SW480 (cell line): ENCODE data around the gene GDPD4.
A peak's percentile ranks its signal among the peaks of the same experiment; 100 is the strongest.

Experiments
- DNase-seq: peaks from one replicate; pipeline ENCODE4 v3.0.0-alpha.2; 2016; ENCODE audit warnings: low spot score

Gene GDPD4

DNA sequence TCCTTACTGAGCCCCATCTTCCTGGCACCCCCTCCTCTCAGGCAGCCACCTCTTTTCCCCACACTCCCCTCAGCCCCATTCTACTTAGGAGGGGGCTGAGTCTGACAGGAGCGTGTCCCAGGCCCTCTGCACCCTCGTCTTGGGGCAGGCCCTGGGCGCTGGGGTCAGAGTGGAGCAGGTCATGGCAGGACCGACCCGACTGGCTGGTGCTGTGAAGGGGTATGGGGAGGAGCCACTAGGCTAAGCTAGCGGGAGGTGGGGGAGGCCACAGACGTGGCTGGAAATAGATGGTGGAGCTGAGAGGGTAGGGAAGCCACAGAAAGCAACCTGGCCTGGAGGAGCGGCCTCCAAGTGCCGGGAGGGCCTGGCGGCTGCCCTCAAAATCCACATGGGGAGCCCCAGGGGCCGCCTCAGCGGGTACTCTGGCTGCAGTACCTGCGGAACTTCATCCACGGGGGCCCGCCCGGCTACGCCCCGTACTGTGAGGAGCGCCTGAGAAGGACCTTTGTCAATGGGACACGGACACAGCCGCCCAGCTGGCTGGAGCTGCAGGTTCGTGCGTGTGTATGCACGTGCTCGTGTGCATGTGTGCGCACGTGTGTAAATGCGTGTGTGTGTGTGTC, 111.8 kb downstream of the GDPD4 start:
- no peak for DNase-seq

DNA sequence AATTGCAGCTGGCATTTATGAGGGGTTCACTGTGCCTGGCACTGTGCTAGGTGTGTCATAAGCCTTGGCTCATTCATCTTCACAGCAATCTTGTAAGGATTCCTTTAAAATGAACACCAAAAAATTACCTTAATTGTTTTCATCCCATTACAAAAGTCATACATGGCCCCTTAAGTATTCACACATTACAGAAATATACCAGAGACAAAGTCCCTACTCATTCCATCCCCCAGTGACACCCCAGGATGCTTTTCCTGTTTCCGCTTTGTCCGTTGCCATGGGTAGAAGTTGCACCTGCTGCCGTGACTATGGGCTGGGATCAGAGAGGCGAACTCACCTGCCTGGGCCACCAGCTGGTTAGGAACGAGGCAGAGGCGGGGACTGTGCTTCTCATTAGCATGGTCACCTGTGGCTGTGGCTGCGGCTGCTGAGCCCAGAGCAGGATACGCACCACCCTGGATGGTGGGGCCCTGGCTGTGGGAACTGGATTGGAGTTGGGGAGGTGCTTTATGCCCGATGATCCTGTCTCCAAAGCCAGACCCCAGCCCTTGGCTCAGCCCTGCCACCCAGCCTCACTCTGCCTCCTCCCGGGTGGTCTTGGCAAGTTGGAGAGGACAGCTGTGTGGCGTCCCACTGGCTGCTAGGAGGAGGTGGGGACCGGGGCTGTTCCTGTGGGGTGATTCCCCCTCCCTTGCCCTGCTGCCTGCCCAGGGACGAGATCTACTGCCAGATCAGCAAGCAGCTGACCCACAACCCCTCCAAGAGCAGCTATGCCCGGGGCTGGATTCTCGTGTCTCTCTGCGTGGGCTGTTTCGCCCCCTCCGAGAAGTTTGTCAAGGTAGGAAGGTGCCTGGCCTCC, 112.6 kb downstream of the GDPD4 start:
- DNase-seq, result peak; percentile 58

DNA sequence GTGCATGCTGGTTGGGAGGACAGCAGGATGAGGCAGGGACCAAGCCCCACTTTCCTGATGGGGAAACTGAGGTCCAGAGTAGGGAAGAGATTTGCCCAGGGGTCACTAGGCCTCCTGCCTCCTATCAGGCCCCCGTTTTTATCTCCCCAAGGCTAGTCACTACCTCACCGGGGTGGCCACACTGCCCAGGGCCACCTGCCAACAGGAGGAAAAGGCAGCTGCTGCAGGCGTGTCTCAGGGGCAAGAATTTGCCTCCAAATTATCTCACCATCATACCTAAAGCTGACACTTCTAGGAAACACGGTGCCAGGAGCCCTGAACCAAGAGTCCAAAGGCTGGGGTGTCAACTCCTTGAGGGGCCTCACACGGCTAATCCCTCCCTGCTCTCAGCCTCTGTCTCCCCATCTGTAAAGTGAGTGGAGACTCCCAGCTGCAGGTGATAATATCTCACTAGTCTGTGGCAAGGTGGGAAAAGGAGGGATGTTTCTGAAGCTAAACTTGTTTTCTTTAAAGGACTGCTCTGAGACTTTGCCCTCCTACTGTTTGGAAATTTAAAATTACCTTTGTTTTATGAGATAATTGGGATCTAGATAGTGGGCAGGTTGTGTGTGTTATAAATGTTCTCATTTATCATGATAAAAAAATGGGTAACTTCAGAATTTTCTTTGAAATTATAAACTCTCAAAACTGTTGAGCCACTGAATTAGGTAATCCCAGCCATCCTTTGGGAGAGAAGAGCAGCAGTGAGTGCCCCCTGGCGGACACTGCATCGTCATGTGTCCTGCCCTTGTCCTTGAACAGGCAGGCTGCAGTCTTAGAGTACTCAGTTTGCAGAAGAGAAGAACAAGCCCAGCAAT, 113.5 kb downstream of the GDPD4 start:
- DNase-seq, result peak; percentile 76

DNA sequence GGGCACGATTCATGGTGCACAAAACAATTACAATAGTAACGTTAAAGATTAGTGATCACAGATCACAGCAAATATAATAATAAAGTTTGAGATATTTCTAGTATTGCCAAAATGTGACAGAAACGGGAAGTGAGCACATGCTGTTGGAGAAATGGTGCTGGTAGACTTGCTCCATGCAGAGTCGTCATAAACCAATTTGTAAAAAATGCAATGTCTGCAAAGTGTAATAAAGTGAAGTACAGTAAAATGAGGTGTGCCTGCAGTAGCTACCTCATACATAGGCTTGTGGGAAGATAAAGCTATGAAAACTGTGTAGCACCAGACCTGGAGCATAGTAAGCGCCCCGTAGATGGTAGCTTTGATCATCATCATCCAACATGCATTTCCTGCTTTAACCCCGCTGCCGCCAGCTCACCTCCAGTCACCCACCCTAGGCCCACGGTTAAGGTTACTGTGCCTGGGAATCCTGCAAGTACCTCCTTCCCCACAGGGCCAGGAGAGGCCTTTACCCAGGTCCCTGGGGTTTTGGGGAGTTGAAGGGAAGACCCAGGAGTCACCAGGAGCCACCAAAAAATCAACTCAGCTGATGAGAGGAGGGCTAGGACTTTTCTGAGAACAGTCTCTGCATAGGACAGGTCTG, 114.3 kb downstream of the GDPD4 start:
- DNase-seq, result no peak

DNA sequence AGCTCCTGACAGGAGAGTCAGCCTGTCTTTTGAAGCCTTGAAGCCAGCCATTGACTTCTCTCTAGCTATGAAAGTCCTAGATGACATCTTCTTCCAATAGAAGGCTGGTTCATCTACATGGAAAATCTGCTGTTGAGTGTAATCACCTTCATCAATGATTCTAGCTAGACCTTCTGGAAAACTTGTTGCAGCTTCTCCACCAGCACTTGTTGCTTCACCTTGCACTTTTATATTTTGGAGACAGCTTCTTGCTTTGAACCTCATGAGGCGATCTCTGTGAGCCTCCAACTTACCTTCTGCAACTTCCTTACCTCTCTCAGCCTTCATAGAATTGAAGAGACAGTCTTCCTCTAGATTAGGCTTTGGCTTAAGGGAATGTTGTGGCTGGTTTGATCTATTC, 115.2 kb downstream of the GDPD4 start:
- no peak for DNase-seq

DNA sequence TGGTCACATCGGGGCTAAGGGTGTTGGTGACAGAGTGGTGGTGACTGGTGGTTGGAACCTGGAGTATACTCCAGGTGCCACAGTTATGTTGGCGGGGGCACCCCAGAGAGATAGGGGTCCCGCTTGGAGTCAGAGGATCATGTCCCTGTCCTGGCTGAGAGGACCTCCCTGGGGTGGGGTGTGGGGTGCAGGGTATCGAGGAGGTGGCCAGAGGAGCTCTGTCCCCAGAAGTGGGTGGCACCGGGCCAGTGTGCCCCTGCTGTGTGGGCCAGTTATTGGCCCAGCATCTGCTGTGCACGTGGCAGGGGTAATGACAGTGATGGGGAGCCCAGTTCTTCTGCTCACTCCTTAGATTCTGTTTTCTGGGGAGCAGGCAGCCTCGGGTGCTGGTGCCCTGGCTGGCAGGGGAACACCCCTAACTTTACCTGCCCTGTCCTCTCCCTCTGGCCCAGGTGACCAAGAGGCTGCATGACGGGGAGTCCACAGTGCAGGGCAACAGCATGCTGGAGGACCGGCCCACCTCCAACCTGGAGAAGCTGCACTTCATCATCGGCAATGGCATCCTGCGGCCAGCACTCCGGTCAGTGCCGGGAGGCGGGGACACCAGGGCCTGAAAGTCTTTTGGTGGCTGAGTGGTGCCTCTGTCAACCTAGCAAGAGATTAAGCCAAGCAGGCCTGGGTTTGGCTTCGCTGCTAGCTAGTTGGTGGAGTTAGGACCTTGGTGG, 117.2 kb downstream of the GDPD4 start:
- DNase-seq, result no peak

DNA sequence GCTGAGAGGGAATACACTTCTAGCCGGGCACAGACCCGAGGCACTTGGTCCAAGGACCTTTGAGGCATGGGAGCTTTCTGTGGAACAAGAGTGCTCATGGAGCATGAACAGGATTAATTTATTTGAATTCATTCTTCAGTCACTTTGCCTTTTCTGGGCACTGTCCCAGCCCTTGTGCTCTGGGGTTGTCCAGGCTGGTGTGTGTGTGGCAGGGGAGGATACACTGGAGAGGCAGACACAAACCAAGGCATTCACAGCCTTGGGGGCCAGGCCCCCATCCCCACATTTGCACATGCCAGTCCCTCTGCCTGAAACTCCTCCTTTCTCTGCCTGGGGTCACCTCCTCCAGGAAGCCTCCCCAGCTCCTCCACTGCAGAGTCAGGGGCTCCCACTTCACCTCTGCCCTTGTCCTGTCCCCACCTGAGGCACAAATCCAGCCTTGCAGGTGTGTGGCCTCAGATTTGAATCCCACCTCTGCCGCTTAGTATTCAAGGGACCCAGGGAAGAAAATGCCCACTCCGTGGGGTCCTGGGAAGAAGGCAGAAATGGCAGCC, 118.0 kb downstream of the GDPD4 start:
- no peak for DNase-seq

DNA sequence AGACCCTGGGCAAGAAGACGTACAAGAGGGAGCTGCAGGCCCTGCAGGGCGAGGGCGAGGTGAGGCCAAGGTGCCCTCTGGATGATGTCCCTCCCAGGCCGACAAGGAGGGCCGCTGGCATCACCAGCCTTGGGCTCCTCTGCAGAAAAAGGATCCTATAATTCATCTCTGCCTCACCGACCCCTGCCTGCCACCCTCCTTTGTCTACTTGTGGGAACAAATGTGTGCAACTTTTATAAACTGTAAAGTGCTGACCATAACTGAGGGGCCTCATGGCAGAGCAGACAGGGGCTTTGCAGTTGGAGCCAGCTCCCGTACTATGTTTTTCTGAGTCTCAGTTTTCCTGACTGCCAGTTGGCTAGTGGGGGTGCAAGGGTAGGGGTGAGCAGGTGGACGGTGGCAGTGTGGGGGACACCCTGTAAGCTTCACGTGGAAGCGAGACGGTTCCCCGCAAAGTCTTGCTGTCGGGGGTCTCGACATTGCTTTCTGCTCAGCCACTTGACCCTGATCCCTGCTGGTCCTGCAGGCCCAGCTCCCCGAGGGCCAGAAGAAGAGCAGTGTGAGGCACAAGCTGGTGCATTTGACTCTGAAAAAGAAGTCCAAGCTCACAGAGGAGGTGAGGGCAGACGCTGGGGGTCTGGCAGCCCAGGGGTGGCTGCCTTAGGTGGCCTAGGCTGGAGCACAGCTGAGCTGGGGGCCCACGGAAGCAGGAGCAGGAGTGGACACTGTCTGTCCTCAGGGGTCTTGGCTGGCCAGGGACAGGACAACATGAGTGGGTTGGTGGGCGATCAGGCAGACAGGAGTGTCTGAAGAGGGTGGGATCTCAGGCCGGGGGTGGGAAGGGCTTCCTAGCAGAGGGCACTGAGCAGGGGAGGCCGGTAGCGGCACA, 118.7 kb downstream of the GDPD4 start:
- no peak for DNase-seq

DNA sequence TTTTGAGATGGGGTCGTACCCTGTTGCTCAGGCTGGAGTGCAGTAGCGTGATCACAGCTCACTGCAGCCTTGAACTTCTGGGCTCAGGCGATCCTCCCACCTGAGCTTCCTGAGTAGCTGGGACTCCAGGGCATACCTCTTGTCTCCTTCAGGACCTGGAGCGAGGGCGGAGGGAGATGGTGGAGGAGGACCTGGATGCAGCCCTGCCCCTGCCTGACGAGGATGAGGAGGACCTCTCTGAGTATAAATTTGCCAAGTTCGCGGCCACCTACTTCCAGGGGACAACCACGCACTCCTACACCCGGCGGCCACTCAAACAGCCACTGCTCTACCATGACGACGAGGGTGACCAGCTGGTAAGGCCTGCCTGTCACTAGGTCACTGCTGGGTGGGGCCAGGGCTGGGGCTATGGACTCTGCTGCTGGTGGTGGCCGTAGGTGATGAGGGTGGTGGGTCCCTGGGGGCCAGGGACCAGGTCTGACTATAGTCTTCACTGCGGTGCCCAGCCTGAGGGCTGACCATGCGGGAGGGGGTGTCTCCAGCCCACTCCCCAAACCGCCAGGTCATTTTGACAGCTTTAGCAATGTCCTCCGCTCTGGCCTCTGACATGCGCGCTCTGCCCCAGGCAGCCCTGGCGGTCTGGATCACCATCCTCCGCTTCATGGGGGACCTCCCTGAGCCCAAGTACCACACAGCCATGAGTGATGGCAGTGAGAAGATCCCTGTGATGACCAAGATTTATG, 119.5 kb downstream of the GDPD4 start:
- DNase-seq, result no peak

DNA sequence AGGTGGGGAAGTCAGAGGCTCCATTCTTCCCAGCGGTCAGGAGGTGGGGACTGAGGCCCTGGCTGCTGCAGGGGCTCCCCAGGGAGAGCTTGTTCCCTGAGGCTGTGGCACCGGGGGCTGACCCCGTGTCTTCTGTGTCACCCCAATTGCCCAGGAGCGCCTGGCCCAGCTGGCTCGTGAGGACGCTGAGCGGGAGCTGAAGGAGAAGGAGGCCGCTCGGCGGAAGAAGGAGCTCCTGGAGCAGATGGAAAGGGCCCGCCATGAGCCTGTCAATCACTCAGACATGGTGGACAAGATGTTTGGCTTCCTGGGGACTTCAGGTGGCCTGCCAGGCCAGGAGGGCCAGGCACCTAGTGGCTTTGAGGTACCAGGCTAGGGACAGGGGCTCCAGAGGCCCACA, 120.3 kb downstream of the GDPD4 start:
- no peak for DNase-seq

DNA sequence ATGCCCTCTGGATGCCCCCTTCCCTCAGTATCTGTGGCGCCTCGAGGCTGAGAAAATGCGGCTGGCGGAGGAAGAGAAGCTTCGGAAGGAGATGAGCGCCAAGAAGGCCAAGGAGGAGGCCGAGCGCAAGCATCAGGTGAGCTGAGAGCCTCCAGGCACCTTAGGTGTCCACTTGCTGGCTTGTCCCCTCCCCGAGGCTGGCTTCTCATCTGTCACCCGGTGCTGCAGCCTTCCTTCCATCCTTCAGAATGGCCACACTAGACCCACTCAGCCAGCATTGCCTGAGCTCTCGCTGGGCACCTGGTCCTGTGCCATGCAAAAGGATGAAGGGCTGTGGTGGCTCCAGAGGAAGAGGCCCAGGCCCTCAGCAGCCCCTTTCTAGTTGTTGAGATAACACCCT, 121.1 kb downstream of the GDPD4 start:
- no peak for DNase-seq

DNA sequence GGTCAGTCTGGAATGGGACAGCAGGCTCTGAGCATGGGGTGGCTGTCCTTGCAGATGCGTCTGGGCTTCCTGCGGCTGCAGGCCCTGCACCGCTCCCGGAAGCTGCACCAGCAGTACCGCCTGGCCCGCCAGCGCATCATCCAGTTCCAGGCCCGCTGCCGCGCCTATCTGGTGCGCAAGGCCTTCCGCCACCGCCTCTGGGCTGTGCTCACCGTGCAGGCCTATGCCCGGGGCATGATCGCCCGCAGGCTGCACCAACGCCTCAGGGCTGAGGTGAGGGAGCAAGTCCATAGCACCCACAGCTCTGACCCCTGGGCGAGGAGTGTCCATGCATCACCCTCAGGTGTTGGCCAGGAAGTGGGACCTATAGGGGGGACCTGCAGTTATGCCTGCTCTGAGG, 121.8 kb downstream of the GDPD4 start:
- DNase-seq, result no peak

DNA sequence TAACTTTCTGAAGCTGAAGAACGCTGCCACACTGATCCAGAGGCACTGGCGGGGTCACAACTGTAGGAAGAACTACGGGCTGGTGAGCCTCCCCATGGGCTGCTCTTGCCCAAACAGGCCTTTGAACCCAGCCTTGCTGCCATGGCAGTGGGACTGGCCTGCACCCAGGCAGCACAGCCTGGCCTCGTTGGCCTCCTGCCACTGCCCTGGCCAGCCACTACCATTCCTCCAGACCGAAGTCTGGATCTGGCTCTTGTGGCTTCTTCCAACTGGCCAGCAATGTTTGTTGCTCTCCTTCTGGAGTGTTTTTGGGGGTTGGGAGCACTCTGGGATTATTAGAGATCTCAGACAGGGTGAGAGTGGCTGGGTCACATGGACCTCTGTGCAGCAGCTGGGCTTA, 122.4 kb downstream of the GDPD4 start:
- DNase-seq, result no peak

DNA sequence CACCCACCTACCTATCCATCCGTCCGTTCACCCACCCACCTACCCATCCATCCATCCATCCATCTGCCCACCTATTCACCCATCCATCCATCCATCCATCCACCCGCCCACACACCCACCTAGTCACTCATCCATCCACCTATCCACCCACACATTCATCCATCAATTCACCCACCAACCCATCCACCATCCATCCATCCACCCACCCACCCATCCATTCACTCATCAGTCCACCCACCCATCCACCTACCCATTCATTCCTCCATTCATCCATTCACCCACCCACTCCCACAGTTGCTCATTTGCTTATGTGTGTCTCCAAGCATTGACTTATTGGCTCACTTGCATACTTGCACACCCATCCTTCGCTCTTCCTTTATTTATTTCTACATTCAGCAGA, 123.3 kb downstream of the GDPD4 start:
- DNase-seq, result no peak

DNA sequence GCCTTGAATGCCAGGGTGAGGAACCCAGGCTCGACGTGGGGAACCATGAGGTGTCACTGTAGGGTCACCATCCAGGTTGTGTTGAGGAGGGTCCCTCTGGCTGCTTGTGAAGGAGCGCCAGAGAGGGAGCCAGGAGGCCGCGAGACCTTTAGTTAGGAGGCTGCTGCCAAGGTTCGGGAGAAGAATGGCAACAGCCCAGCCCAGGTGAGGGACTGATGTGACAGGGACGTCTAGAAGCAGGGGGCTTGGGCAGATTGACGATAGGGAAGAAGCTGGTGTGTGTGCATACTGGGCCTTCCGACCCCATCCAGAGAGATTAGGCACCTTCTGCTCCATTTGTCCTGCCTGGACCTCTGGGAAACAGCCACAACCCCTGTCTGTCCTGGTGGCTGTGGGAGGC, 124.5 kb downstream of the GDPD4 start:
- no peak for DNase-seq

DNA sequence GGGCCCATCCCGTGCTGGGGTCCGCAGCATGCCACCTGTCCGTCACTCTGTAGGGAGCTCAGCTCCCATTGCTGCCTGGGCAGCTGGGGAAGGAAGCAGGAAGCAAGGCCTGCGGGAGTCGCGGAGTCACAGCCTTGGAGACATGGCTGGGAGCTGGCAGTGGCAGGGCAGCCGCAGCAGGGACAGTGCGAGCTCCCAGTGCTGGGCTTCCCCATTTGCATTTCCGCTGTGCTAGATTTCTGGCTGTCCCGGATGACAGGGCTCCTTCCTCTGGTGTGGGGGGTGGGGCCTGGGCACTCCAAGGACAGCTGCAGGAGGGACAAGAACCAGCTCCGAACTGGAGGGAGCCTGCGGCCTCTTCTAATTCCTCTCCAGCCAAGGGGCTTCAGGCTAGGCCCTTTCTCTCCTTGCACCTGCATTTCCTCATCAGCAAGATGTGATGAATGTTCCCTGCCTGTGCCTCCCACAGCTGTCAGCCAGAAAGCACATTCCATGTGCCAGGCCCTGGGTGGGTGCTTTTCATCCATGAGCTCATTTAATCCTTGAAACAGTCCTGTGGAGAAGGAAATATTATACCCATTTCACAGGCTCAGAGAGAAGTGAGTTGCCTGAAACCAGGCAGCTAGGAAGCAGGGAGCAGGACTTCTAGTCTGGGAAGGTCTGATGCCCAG, 125.5 kb downstream of the GDPD4 start:
- DNase-seq, result no peak

DNA sequence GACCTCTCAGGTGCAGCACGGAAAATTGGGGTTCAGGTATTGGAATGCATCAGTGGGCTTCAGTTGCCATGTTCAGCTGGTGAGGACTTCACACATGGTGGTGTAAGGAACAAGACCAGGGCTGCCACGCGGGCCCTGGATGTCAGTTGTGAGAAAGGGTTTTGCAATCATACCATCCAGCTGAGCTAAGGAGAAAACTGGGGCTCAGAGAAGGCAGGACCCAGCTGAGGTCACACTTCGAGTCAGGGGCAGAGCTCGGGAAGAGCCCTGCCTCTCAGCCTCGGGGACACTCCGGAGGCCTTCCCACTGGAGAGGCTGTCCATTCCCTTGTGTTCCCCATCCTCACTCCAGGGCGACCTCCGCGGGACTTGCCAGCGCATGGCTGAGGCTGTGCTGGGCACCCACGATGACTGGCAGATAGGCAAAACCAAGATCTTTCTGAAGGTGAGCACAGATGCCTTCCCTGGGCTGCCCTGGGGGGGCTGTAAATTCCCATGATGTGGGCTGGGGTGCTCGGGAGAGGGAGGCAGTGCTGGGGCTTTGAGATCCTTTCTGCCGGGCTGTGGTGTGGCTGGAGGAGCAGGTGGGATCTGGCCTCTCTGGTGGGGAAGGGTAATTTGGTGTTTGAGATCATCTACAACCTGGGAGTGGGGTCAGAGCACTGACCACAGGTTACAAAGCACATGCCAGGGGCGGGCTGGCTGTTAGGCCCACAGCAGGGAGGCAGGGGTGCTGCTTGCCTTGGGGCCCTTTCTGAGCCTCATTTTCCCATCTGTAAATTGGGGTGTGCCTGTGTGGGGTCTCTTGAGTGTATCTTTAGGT, 126.3 kb downstream of the GDPD4 start:
- DNase-seq, result no peak

DNA sequence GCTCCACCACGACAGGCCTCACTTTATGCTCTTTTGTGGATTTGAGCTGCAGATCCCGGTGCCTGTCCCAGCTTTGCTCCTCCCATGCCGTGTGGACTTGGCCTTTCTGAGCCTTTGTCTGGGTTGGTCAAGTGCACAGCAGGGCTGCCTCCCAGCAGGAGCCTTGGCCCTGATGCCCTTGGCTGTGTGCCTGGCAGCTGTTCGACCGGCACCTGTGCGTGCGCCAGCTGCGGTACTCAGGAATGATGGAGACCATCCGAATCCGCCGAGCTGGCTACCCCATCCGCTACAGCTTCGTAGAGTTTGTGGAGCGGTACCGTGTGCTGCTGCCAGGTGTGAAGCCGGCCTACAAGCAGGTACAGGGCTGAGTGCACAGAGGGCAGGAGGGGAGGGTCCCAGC, 126.9 kb downstream of the GDPD4 start:
- DNase-seq, result no peak
